Activated CD8-positive, alpha-beta memory T cell treated with anti-CD3 and anti-CD28 coated beads, Interleukin-2, amount 50 U/mL, for 1 hour (primary cell): ENCODE measurements around the gene PKD2.

Source experiments
- DNase-seq: peaks from one replicate; pipeline ENCODE4 v3.0.0-alpha.2; 2020; ENCODE audit errors: extremely low read depth

PKD2 gene

GRCh38 chr4:88027611-88028608 lies 20.5 kb downstream of the PKD2 start:
- DNase-seq: no peak

DNA sequence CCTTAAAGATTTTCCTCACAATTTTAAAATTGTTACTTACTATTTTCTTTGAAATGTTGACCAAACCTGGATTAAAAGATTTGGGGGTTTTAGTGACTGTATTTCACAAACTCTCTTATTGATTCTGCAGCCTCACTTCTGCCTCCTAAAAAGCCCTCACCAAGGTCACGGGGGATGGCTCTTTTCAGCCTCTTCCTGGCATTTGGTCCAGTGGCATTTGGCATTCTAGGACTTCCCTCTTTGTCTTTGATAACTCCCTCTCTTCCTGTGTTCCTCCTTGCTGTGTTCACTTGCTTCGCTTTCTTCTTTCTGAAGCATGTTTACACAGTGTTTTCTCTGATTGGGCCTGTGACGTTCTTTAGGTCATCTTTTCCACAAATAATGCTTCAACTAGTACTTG lies 21.5 kb downstream of the PKD2 start:
- DNase-seq: no peak

DNA sequence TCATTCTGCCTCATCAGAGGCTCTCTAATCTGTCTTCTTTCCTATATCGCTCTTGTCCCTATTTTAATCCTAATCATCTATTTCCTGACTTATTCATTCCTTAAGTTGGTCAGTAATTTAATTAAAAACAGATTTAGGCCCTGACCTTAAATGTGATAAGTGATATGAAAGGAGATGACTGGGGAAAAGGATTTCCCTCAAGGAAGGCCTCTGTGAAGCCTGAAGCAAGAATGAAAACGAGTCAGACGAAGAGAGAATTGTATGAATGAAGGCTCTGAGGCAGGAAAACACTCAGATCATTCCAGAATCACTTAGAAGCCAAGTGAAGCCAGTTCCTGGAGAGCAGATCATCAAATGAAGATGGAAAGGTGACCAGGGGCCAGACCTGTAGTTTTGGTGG lies 22.1 kb downstream of the PKD2 start:
- no peak for DNase-seq

DNA sequence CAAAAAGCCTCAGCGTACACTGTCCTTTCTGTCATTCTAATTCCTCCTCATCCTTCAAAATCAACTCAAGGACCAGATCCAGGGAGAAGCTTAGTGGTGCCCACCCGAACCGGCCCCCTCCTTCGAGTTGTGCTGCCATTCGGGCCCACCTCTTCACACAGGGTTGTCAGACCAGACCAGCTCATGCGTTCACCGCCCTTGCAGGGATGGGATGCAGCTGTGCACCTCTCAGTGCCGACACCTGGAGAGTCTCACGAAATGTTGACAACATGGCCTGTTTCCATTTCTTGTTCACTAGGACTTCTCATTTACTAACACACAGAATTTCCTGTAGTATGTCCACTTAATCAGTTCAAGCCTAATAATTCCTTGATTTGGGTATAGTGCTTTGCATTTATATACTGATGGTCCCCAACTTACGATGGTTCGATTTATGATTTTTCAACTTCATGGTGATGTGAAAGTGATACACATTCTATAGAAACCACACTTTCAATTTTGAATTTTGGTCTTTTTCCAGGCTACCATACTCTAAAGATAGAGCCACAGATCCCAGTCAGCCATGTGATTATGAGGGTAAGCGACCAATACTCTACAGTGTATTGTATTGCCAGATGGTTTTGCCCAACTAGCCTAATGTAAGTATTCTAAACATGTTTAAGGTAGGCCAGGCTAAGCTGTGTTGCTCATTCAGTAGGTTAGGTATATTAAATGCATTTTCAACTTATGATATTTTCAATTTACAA lies 23.3 kb downstream of the PKD2 start:
- no peak for DNase-seq

GRCh38 chr4:88033309-88033708 lies 25.9 kb downstream of the PKD2 start:
- peak; percentile 8 for DNase-seq

GRCh38 chr4:88035292-88035691 lies 27.9 kb downstream of the PKD2 start:
- no peak for DNase-seq

DNA sequence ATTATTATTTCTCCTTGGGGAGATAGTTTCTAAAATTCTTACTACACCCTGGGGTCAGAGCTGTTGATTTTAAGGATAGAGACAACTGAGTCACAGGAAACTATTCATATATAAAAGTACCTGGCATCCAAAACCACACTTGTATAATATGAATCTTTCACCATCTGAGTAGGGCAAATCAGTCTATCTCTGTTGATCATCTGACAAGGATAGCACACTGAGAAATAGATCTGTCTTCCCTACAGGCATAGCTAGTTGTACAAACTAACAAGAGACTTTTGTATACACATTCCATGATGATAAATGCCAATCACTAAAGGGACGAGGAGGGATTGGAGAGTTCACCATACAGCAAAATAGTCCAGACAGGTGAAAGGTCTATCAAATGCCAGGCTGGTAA lies 30.0 kb downstream of the PKD2 start:
- no peak for DNase-seq

GRCh38 chr4:88037936-88038335 lies 30.5 kb downstream of the PKD2 start:
- DNase-seq: no peak

GRCh38 chr4:88040707-88041106 lies 33.3 kb downstream of the PKD2 start:
- no peak for DNase-seq

DNA sequence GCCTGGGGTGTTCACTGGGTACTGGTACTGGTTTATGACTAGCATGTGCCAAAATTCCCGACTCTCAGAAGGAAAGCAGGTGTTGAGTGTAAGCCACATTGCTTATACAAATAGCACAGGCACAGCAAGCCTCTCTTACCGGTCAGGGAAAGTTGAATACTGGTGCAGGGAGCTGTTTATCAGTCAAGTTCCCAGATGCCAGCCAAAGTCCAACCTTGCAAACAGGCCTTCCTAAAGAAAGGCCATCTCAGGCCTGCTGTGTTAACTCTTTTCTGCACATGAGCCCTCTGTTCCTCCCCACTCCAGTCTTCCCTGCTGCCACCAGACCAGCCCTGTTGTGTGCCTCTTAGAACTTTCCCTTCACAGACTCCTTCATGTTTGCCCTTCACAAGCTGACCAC lies 34.2 kb downstream of the PKD2 start:
- no peak for DNase-seq

GRCh38 chr4:88043001-88043400 lies 35.6 kb downstream of the PKD2 start:
- DNase-seq: no peak

DNA sequence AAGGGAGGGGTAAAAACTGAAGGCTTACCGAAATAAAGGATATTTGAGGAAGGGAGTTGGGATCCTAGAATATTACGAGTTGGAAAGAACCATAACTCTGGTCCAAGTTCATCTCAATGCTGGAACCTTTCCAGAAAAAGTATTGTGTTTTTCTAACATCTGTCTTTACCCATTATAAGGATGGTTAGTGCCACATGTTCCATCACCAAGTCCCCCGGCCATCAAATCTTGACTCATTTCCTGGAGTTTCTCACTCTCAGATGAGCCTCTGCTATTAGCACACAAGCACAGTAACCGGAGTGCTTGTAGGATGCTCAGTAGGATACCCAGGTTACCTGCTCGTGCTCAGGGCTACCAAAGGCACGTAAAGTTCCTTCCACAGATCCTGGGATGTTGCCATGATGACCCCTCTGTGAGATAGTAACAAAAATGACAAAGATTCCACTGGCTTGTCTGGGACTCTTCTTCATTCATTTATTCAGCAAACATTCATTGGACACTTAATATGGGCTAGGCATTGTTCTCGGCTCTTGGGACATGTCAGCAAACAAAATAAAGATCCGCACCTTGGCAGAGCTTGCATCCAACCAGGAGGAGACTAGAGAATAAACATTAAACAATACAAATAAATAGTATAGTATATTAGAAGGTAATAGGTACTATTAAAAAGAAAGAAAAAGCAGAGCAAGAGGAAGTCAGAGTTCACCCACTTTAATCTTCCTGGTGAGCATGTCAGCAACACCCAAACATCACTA lies 36.3 kb downstream of the PKD2 start:
- DNase-seq: no peak

- no peak for DNase-seq
These were observed 37.6 kb downstream of the PKD2 start for GRCh38 chr4:88045021-88045420.

GRCh38 chr4:88054229-88054628 lies 46.8 kb downstream of the PKD2 start:
- DNase-seq: no peak

- DNase-seq: no peak
These were observed 47.5 kb downstream of the PKD2 start for GRCh38 chr4:88054901-88055300.

DNA sequence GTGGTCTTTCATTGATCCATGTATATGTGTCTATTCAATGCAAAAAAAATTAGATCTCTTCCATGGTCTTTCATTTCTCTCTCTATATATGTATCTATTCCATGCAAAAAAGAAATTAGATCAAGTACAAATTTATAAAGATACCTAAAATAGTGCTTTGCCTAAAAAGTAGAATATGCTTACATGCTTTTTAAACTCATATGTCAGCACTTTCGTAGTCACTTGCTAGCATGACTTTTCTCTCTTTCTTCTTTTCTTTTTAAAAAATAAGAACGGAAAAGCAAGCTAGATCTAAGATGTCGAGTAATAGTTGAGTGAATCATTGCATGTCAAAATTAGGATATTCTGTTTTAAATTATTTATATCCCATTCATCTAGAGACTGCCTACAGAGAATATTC lies 50.9 kb downstream of the PKD2 start:
- DNase-seq: no peak

GRCh38 chr4:88059766-88060165 lies 52.3 kb downstream of the PKD2 start:
- DNase-seq: no peak

GRCh38 chr4:88060431-88060830 lies 53.0 kb downstream of the PKD2 start:
- DNase-seq: no peak

- no peak for DNase-seq
These were observed 54.9 kb downstream of the PKD2 start for GRCh38 chr4:88062311-88062710.

- DNase-seq: no peak
These were observed 55.4 kb downstream of the PKD2 start for GRCh38 chr4:88062843-88063242.

- DNase-seq: no peak
These were observed 56.3 kb downstream of the PKD2 start for GRCh38 chr4:88063634-88064296.

DNA sequence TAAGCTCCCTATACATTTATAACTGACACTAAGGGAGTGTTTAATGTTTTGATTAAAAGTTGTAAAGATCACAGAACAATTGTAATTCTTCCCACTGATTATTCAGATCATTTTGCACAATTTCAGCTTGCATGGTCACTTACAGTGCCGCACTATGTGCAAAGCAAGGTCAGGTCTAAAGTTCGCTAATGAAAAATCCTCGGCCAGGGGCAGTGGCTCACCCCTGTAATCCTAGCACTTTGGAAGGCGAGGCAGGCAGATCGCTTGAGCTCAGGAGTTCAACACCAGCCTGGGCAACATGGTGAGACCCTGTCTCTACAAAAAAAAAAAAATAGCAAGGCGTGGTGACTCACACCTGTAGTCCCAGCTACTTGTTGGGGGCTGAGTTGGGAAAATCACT lies 57.0 kb downstream of the PKD2 start:
- DNase-seq: no peak
